Psoas muscle (tissue), 8 donors: Measurements from ENCODE around the gene PSD4. TPM values are rescaled to one million over a fixed set of nuclear protein-coding genes. Genes with fewer than 3 reads are reported as not detected.

Experiments
- ATAC-seq, 4 donors: fragments of 200-7000 bp; cut with Tn5 transposase; one replicate each; pipeline ENCODE4 v1.9.1; 2020; ENCODE audit warnings: moderate library complexity in 3 of 4, mild to moderate bottlenecking in 2 of 4
- DNase-seq, 2 donors: peaks; one replicate each; pipeline ENCODE4 v3.0.0-alpha.2; 2020
- H3K27ac ChIP-seq: fragments of 200-600 bp; one replicate; pipeline ENCODE4 v1.8.0; 2022
- H3K27me3 ChIP-seq, 3 donors: fragments of 200-600 bp in 1 of 3; one replicate each; pipeline versions ENCODE4 v1.6.1 to v1.8.0; 2013 to 2022; ENCODE audit warnings: low read length in 2 of 3, mild to moderate bottlenecking in 2 of 3, moderate library complexity in 1 of 3; ENCODE audit not compliant: insufficient read depth in 3 of 3
- H3K36me3 ChIP-seq, 2 donors: fragments of 200-600 bp in 1 of 2; one replicate each; pipeline versions ENCODE4 v1.6.1 to v1.8.0; 2013 to 2022; ENCODE audit warnings: low read depth in 1 of 2, mild to moderate bottlenecking in 1 of 2, moderate library complexity in 1 of 2; ENCODE audit not compliant: insufficient read depth in 1 of 2
- H3K4me1 ChIP-seq: fragments of 200-600 bp; one replicate; pipeline ENCODE4 v1.8.0; 2022
- H3K4me3 ChIP-seq: fragments of 200-600 bp; one replicate; pipeline ENCODE4 v1.8.0; 2022; ENCODE audit warnings: mild to moderate bottlenecking
- H3K9me3 ChIP-seq: fragments of 200-600 bp; one replicate; pipeline ENCODE4 v1.8.0; 2022
- CTCF ChIP-seq: fragments of 200-600 bp; IDR thresholded peaks from one replicate; pipeline ENCODE4 v1.8.0; 2022; ENCODE audit warnings: antibody characterized with exemption
- WGBS, 3 donors: extraction: QIAGEN DNeasy Blood & Tissue Kit; methylation state at CpG; one replicate each; pipeline versions ENCODE4 v1.1.6 to v1.1.7; 2013; 5-methylcytosine and 5-hydroxymethylcytosine counted together
- intact Hi-C, 2 donors: fragments of 100-400 bp; cut with DNase I; formaldehyde crosslinking; loops; one replicate each; pipeline versions ENCODE4 v1.11.0 to v1.14.2; 2022
- polyA plus RNA-seq, 3 donors: library from polyadenylated mRNA; stranded (reverse); fragments of 200-250 nt; gene quantifications; one replicate each; pipeline ENCODE4 v1.2.3, GENCODE V29; 2013
- total RNA-seq, 4 donors: library from RNA; stranded (reverse); fragmentation: NEBNext Ultra II Directional in 2 of 4; extraction: Animal tissue kit (Norgen Biotek cat#: 25700) in 2 of 4; gene quantifications; one replicate each; pipeline versions ENCODE4 v1.2.1 to v1.2.4, GENCODE V29; 2021 to 2023
- donor health status: healthy with polysubstance abuse.
- donor health status: DM: no; HTN: no; CAD: no; lungs with moderate emphysema.
- donor health status: Bipolar disorder and iron deficiency.
- donor health status: healthy.
- donor health status: DM: yes; HTN: yes; CAD: no.
- donor health status: DM: no; HTN: no; CAD: no.
- donor health status: DM: no; HTN: no; CAD: no.
- donor health status: DM: yes; HTN: yes; CAD: no.

PSD4 gene
- total and polyA plus RNA-seq, 7 donors, result 0.35 to 1.7 (median 0.87) TPM

DNA sequence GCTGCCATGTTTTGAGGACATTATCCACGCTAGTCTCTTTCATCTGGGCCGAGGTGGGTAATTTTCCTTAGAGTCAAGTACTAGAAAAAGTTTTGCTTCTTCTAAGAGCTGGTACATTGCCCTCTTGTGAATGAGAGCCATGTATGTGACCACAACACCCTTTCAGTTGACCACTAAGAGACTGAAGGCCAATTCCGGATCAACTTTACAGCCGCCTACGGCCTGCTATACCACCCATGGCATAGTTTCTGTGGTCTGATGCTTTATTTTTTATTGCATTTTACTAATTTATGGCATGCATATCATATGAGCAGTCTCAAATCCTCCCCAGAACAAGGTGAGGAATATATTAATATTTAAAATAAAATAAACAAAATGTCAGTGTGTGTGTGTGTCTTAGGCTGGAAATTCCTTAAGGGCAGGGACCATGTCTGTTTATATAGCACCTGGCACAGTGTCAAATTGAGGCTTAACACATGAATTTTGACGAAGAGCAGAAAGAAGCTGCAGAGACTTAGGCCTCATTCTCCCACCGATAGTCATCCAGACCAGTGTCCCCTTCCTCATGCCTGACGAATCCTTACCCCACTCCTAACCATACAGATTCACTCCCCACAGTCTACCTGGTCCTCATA, 35.4 kb downstream of the PSD4 start:
- no peak overlapping the region for H3K27ac ChIP-seq
- ATAC-seq (no peak), DNase-seq (no peak)
- intact Hi-C loops, result no loop called here
- TF ChIP-seq CTCF, result no peak
- 80 to 87% (median 82%) methylated on average over 8 of the region's 8 CpGs for WGBS, 3 donors
- H3K4me3 ChIP-seq, result no peak overlapping the region
- H3K4me1 ChIP-seq, result no peaks in the 10 kb centered on the region
- no peaks in the 10 kb centered on the region for H3K9me3 ChIP-seq
- H3K36me3 ChIP-seq, result no peaks in the 10 kb centered on the region
- no peaks in the 10 kb centered on the region for H3K27me3 ChIP-seq

DNA sequence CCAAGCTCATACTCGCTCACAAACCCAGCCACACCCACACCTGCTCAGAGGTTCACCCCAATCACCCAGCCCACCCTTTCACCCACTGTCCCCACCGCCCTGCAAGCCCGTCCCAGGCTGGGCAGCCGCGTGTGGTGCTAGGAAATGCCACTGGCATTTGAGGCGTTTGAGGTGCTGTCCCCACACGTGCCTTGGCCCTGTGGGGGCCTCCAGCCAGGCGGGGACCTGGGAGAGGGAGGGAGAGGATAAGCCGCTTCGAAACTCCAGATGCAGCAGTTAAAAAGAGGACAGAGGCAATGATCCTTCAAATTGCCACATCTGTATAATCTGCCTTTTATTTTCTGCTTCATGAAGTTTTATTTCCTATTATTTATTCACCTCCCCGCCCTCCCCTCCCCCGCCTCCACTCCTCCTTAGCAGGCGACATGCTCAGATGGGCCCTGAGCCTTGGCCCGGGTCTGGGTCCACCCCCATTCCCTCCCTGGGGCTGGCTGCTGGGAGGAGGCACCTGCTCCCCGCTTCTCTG, 35.9 kb downstream of the PSD4 start:
- H3K27ac ChIP-seq, result no peak overlapping the region
- intact Hi-C loops, result no loop called here
- H3K4me1 ChIP-seq, result no peaks in the 10 kb centered on the region
- no peak for TF ChIP-seq CTCF
- 83 to 87% (median 86%) methylated on average over 15 of the region's 15 CpGs for WGBS, 3 donors
- H3K4me3 ChIP-seq, result no peak overlapping the region
- DNase-seq, result no peak
- H3K36me3 ChIP-seq, result no peaks in the 10 kb centered on the region
- H3K27me3 ChIP-seq, result no peaks in the 10 kb centered on the region
- no peaks in the 10 kb centered on the region for H3K9me3 ChIP-seq
- no peak for ATAC-seq

DNA sequence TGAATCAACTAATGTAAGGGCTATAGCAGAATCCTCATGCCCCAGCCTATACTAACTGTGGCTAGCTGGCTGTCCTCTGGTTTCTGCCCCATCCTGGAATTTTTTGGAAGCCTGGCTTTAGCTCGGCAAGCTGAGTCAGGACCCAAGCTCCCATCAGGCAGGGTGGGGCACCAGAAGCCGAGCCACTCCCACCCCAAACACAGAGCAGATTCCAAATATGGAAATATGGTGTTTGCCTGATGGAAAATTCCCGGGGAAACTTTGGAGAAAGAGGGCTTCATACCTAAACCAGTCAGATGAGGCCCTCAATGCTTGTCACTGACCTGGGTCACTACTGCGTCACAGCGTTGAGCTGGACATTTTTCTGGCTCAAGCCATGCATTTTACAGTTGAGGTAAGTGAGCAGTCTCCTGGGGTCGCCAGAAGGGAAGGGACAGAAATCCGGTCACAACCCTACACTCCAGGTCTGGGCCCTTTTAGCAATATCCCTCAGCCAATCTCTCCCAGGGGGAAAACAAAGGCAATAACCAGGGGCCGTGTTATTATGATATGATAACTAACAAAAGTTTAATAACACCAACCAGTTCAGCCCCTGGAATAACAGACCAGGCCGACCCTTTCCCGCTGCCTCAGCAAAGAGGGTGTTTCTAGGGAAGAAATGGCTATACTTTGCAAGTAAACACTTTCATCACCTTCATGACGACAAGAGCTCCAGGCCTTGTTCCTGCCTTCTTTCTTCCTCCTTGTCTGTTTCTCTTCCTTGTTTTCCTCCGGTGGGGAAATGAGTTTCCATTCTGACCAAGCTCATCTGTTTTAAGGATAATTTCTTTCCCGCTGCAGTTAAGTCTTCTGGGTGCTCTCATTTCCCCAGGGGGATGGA, 37.7 kb downstream of the PSD4 start:
- 57 to 68% (median 59%) methylated on average over 13 of the region's 13 CpGs for WGBS, 3 donors
- DNase-seq, result peak in 1 of 2 donors; percentile 35
- intact Hi-C loops, result no loop called here

More for the DNA sequence above, 37.7 kb downstream of the PSD4 start:
- TF ChIP-seq CTCF, result no peak
- no peaks in the 10 kb centered on the region for H3K27me3 ChIP-seq
- no peaks in the 10 kb centered on the region for H3K36me3 ChIP-seq
- no peaks in the 10 kb centered on the region for H3K4me1 ChIP-seq
- ATAC-seq, result peak in 3 of 4 donors; percentile 33 to 64 (median 42)
- peak overlapping the region; percentile 63 for H3K27ac ChIP-seq
- no peak overlapping the region for H3K4me3 ChIP-seq
- no peaks in the 10 kb centered on the region for H3K9me3 ChIP-seq
